DND-41 (cell line): Measurements from ENCODE around the gene RBPJ.

Experiments used
- ATAC-seq: fragments of 200-7000 bp; cut with Tn5 transposase; 3 replicates; pipeline ENCODE4 v1.9.1; 2021; ENCODE audit warnings: low read depth; ENCODE audit not compliant: insufficient read depth
- DNase-seq: peaks from one replicate; pipeline ENCODE4 v3.0.0-alpha.2; 2020
- H2AFZ ChIP-seq: 2 replicates; pipeline ENCODE4 v1.6.0; 2012; ENCODE audit warnings: low read depth, low read length
- H3K27ac ChIP-seq: 2 replicates; pipeline ENCODE4 v1.5.1; 2012; ENCODE audit warnings: low read length, inconsistent platforms
- H3K27me3 ChIP-seq: fragments of 200-600 bp; sonication (generic); 2 replicates; pipeline ENCODE4 v1.6.0; 2012; ENCODE audit warnings: low read length, mild to moderate bottlenecking, inconsistent platforms; ENCODE audit not compliant: insufficient read depth, poor library complexity
- H3K36me3 ChIP-seq: 2 replicates; pipeline ENCODE4 v1.5.1; 2012; ENCODE audit warnings: low read length, inconsistent platforms; ENCODE audit not compliant: insufficient read depth
- H3K4me1 ChIP-seq: 2 replicates; pipeline ENCODE4 v1.5.1; 2012; ENCODE audit warnings: mild to moderate bottlenecking, low read length; ENCODE audit not compliant: insufficient read depth
- H3K4me2 ChIP-seq: 2 replicates; pipeline ENCODE4 v1.6.0; 2012; ENCODE audit warnings: mild to moderate bottlenecking, moderate library complexity, low read length, inconsistent platforms; ENCODE audit not compliant: insufficient read depth
- H3K4me3 ChIP-seq, 2 experiments: fragments of 200-600 bp in 1 of 2; shearing (Covaris generic) in 1 of 2; 2 replicates each; pipeline ENCODE4 v1.5.1; 2012 to 2016; ENCODE audit warnings: inconsistent platforms in 2 of 2, low read length in 2 of 2, mild to moderate bottlenecking in 2 of 2, low read depth in 1 of 2, moderate library complexity in 1 of 2
- H3K79me2 ChIP-seq: 2 replicates; pipeline ENCODE4 v1.6.0; 2012; ENCODE audit warnings: low read length, inconsistent platforms; ENCODE audit not compliant: insufficient read depth
- H3K9ac ChIP-seq: 2 replicates; pipeline ENCODE4 v1.6.0; 2012; ENCODE audit warnings: low read depth, mild to moderate bottlenecking, inconsistent platforms, low read length, moderate library complexity
- H3K9me3 ChIP-seq: 2 replicates; pipeline ENCODE4 v1.5.1; 2012; ENCODE audit warnings: low read length, moderate library complexity, mild to moderate bottlenecking, inconsistent platforms; ENCODE audit not compliant: insufficient read depth, severe bottlenecking
- H4K20me1 ChIP-seq: 2 replicates; pipeline ENCODE4 v1.6.0; 2012; ENCODE audit warnings: low read length; ENCODE audit not compliant: insufficient read depth
- CTCF ChIP-seq: IDR thresholded peaks from 2 replicates; pipeline ENCODE4 v1.5.1; 2012; ENCODE audit warnings: borderline replicate concordance, low read length, moderate library complexity, mild to moderate bottlenecking; ENCODE audit not compliant: poor library complexity, severe bottlenecking; ENCODE audit errors: extremely low read depth
- EZH2 ChIP-seq: IDR thresholded peaks from 3 replicates; pipeline ENCODE4 v1.6.1; 2012; ENCODE audit warnings: borderline replicate concordance, low read depth, mild to moderate bottlenecking, moderate library complexity, low read length, inconsistent platforms; ENCODE audit not compliant: severe bottlenecking

RBPJ gene

GRCh38 chr4:26343038-26343398 lies 22.2 kb downstream of the RBPJ start:
- Histone ChIP-seq H2AFZ (no peak overlapping the region), H3K4me2 (no peak overlapping the region), H3K4me1 (no peaks in the 10 kb centered on the region), H3K9me3 (no peaks in the 10 kb centered on the region), H3K27ac (no peak overlapping the region), H3K4me3 (no peak overlapping the region), H3K36me3 (no peaks in the 10 kb centered on the region), H4K20me1 (peaks cover 87% of the 10 kb centered on the region), H3K79me2 (peaks cover 81% of the 10 kb centered on the region), H3K9ac (no peak overlapping the region), H3K27me3 (no peaks in the 10 kb centered on the region)
- TF ChIP-seq CTCF (no peak), EZH2 (no peak)
- ATAC-seq (no peak), DNase-seq (no peak)

- H3K9ac ChIP-seq = no peak overlapping the region
- H3K79me2 ChIP-seq = peaks cover 82% of the 10 kb centered on the region
- no peak overlapping the region for H3K4me2 ChIP-seq
- DNase-seq (no peak), ATAC-seq (no peak)
- TF ChIP-seq CTCF (no peak), EZH2 (no peak)
- H3K4me3 ChIP-seq = no peak overlapping the region
- no peaks in the 10 kb centered on the region for H3K9me3 ChIP-seq
- H3K27me3 ChIP-seq = no peaks in the 10 kb centered on the region
- no peaks in the 10 kb centered on the region for H3K4me1 ChIP-seq
- no peaks in the 10 kb centered on the region for H3K36me3 ChIP-seq
- peaks cover 89% of the 10 kb centered on the region for H4K20me1 ChIP-seq
- no peak overlapping the region for H3K27ac ChIP-seq
- no peak overlapping the region for H2AFZ ChIP-seq
Observed at GRCh38 chr4:26344901-26345564, 24.2 kb downstream of the RBPJ start.

GRCh38 chr4:26345565-26345938 lies 24.7 kb downstream of the RBPJ start:
- ATAC-seq (no peak), DNase-seq (no peak)
- H3K9me3 ChIP-seq = no peaks in the 10 kb centered on the region
- no peaks in the 10 kb centered on the region for H3K4me1 ChIP-seq
- H3K4me3 ChIP-seq = no peak overlapping the region
- no peaks in the 10 kb centered on the region for H3K27me3 ChIP-seq
- no peaks in the 10 kb centered on the region for H3K36me3 ChIP-seq
- no peak for TF ChIP-seq CTCF
- TF ChIP-seq EZH2 = no peak
- H2AFZ ChIP-seq = no peak overlapping the region
- no peak overlapping the region for H3K4me2 ChIP-seq
- no peak overlapping the region for H3K9ac ChIP-seq
- H4K20me1 ChIP-seq = peaks cover 89% of the 10 kb centered on the region
- no peak overlapping the region for H3K27ac ChIP-seq
- peaks cover 82% of the 10 kb centered on the region for H3K79me2 ChIP-seq
